ENCODE data around the gene SNW1.

DNA sequence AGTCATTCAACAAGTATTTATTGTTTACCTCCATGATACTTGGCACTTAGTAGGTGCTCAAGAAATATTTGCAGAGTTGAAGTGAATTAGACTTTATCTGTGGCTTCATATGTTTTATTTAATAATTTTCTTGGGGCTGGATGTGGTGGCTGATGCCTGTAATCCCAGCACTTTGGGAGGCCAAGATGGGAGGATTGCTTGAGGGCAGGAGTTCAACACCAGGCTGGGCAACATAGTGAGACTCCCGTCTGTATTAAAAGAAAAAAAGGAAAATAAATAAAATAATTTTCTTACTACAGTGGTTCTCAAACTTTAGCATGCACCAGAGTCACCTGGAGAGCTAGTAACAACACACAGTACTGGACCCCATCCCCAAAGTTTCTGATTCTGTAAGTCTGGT lies 39.9 kb upstream of the SNW1 start:
- TF ChIP-seq, protein P1, sequence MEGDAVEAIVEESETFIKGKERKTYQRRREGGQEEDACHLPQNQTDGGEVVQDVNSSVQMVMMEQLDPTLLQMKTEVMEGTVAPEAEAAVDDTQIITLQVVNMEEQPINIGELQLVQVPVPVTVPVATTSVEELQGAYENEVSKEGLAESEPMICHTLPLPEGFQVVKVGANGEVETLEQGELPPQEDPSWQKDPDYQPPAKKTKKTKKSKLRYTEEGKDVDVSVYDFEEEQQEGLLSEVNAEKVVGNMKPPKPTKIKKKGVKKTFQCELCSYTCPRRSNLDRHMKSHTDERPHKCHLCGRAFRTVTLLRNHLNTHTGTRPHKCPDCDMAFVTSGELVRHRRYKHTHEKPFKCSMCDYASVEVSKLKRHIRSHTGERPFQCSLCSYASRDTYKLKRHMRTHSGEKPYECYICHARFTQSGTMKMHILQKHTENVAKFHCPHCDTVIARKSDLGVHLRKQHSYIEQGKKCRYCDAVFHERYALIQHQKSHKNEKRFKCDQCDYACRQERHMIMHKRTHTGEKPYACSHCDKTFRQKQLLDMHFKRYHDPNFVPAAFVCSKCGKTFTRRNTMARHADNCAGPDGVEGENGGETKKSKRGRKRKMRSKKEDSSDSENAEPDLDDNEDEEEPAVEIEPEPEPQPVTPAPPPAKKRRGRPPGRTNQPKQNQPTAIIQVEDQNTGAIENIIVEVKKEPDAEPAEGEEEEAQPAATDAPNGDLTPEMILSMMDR (IDR thresholded peaks at IDR 0.05), result no peak
- TF ChIP-seq POLR2A (IDR thresholded peaks at IDR 0.05), result no peak
